NCI-H1694 (cell line): ENCODE measurements around the gene LIG3.
"Not testable (repeated sequence)": the region's sequence is repeated elsewhere in the genome, so short reads cannot be mapped to it uniquely, and the experiment has no call there.

ENCODE experiments used
- DNase-seq: peaks from one replicate; lab custom pipeline; 2025; lab: John Stamatoyannopoulos, UW

LIG3 gene

GRCh38 chr17:35044181-35044580 lies 63.9 kb downstream of the LIG3 start:
- no peak for DNase-seq

DNA sequence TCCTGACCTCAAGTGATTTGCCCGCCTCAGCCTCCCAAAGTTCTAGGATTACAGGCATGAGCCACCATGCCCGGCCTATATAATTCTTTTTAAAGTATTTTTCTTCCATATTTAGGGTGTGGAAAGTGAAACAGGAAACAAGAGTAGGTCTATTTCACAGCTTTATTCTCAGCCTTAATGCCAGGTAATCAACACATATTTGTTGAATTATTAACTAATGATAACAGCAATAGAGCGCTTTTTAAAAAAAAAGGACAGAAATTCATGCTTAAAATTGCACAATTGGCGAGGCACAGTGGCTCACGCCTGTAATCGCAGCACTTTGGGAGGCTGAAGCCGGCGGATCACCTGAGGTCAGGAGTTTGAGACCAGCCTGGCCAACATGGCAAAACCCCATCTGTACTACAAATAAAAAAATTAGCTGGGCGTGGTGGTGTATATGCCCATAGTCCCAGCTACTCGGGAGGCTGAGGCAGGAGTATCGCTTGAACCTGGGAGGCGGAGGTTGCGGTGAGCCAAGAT lies 65.2 kb downstream of the LIG3 start:
- DNase-seq = not testable (repeated sequence)

GRCh38 chr17:35046245-35046644 lies 65.9 kb downstream of the LIG3 start:
- no peak for DNase-seq

DNA sequence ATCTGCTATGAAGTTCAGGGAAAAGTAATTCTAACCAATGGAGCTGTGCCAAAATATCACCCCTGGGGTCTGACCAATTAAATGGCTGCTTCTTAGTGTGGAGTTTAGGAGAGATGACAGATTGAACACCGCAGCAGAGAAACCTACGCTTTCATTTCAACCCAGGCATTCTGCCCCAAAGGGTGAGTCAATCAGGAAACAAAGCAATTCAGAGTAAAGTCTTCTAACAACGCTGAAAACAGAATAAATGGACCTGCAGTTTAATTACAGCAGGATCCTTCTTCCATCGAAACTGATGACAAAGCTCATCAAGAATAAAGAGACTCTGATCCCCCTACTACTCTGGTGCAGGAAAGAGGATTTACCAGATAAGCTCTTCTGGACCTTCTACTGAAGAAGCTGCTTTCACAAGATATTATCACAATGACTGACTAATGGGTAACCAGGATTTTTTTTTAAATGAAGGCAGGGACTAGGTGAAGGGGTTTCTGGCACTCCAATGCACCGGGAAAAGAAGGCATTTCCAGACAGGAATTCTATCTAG lies 66.5 kb downstream of the LIG3 start:
- no peak for DNase-seq

GRCh38 chr17:35048685-35049379 lies 68.5 kb downstream of the LIG3 start:
- no peak for DNase-seq

DNA sequence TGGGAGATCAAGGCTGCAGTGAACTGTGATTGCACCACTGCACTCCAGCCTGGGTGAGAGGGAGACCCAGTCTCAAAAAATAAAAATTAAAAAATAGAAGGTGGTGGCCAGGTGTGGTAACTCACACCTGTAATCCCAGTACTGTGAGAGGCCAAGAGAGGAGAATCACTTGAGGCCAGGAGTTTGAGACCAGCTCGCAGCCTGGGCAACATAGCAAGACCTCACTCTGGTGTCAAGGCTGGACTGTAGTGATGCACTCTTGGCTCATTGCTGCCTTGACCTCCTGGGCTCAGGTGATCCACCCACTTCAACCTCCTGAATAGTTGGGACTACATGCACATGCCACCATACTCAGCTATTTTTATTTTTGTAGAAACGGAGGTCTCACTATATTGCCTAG lies 69.9 kb downstream of the LIG3 start:
- no peak for DNase-seq

DNA sequence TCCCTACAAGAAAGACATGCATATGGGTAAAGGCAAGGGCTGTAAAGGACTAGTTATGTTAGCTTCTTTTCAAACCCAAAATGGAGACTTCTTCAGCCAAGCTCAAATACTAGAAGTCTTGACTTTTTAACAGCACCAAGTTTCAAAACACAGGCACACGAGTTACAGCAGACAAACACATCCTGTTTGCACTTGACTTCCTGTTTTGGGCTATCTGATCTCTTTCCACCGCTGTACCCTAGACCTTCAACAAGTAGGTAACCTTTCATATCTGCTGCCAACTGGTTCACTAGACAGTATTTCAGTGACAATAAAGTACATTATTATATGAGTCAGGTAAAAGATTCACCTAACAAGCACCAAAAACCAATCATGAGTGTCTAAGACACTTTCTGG lies 70.9 kb downstream of the LIG3 start:
- no peak for DNase-seq

DNA sequence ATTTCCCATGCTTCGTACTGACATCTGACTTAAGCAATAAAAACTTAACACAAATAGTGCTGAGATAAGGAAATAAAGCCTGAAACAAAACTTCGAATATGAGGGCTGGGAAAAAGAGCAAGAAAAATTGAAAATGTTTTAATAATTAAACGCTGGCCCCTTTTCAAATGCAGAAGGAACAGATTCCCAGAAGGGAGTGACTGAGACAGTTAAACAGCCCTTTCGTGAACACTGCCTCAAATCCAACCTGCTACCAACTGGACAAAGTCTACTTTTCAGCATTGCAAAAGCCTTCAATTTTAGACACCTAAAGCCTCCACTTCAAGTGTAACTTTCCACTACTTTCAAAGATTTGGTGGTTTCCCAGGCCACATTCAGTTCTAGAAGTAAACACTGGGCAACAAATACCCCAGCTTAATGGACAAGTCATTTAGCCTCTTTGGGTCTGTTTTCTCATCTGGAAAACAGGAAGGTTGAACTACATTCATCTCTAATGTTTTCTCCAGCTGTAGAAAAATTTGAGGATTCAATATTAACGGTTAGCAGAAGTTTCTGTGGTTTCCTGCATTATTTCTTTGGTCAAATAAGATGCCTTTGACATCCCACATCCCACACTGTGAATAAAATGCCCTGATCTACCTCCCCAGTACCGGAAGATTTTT lies 71.4 kb downstream of the LIG3 start:
- DNase-seq = no peak

DNA sequence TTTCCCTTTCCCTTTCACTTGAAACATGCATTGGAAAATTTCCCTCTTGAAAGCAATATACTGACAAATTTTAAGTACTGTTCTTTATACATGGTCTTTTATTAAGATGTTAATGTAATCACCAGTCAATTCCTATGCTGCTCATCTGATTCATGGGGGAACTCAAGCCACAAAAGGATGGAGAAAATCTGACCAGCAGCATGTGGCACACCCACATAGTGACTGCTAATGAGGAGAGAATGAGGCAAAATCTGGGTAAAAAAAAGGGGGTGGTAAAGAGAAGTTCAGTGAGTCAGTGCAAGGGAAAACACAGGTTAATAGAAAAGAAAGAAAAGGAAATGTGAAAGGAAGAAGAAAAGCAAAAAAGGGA lies 71.9 kb downstream of the LIG3 start:
- no peak for DNase-seq

GRCh38 chr17:35052780-35053179 lies 72.5 kb downstream of the LIG3 start:
- no peak for DNase-seq

GRCh38 chr17:35053204-35053603 lies 72.9 kb downstream of the LIG3 start:
- DNase-seq = no peak

DNA sequence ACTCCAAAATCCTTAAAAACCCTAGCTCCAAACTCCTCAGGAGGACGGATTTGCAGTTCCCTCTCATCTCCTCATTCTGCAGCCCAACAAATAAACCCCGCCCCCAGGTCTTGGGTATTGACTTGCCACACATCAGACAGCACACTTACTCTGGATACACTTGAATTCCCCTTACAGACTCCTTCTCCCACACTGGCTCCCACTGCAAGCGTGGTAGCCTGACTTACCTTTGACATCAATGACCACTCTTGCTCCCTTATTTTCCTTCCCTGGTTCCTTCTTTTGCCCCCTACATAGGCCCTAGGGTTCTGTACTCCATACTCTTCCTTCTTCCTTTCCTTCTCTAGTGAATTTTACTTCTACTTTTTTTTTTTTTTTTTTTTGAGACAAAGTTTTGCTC lies 75.7 kb downstream of the LIG3 start:
- no peak for DNase-seq

- no peak for DNase-seq
These were observed 77.1 kb downstream of the LIG3 start for GRCh38 chr17:35057332-35057915.
